Measurements from ENCODE around the gene SPA17.

Gene SPA17

GRCh38 chr11:124745270-124745834 is 71.6 kb downstream of the SPA17 start:
- no peak for TF ChIP-seq ZNF274 (IDR thresholded peaks at IDR 0.05; ENCODE audit: low read depth, low read length)
- H3K4me3 ChIP-seq (ENCODE audit: low read length): no peak overlapping the region; the same call in 1 of the 2 replicates

DNA sequence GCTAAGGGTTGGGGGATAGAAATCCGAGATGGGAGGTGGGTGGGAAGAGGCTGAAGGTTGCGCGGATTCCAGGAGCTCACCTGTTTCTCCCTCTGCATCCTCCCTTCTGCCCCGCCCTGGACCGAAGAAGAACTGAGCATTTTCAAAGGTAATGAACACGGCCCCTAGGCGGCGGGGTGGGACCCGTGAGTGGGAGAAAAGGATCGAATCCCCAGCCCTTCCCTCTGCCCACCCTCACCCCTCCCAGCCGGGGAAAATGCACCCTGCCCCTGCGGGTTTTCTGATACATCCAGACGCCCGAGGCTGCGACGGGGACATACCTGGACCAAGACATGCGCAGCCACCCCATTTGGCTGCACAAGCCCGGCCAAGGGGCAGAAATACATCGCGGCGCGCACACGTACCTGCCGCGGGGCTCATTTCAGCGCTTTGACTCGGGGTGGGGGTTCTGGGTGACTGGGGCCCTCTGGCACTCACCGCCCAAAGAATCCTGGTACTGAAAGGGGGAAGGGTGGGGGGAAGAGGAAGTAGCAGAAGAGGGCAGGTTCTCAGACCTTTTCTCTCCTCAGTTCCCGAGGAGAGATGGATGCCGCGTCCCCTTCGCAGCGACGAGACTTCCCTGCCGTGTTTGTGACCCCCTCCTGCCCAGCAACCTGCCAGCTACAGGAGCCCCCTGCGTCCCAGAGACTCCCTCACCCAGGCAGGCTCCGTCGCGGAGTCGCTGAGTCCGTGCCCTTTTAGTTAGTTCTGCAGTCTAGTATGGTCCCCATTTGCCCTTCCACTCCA is 72.3 kb downstream of the SPA17 start:
- peak overlapping the region; percentile 66; the same call in 1 of the 2 replicates for H3K4me3 ChIP-seq (ENCODE audit: low read length)
- TF ChIP-seq ZNF274 (IDR thresholded peaks at IDR 0.05; ENCODE audit: low read depth, low read length): no peak

GRCh38 chr11:124746621-124747243 is 73.0 kb downstream of the SPA17 start:
- peak overlapping the region; percentile 66; the same call in 1 of the 2 replicates for H3K4me3 ChIP-seq (ENCODE audit: low read length)
- TF ChIP-seq ZNF274 (IDR thresholded peaks at IDR 0.05; ENCODE audit: low read depth, low read length): no peak

All from GM08714 (cell line).